Measurements from ENCODE around the gene NFATC4. TPM values are rescaled to one million over a fixed set of nuclear protein-coding genes. Genes with fewer than 3 reads are reported as not detected.

The NFATC4 gene
- total RNA-seq, 1 donor from 2014 or later: 130 TPM

GRCh38 chr14:24340606-24341005 lies 27.4 kb upstream of the NFATC4 start:
- H3K27me3 Mint-ChIP-seq: peaks cover 88% of the 10 kb centered on the region

DNA sequence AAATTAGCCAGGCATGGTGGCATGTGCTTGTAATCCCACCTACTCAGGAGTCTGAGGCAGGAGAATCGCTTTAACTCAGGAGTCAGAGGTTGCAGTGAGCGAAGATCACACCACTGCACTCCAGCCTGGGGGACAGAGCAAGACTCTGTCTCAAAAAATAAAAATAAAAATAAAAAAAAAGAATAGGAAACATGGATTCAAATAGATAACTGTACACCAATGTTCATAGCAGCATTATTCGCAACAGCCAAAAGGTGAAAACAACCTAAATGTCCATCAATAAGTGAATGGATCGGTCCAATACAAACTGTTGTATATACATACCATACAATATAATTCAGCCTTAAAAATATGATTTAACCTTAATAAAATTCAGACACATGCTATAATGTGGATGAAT lies 25.1 kb upstream of the NFATC4 start:
- TF ChIP-seq CTCF (conservative IDR thresholded peaks at IDR 0.05): no peak
- H3K4me1 Mint-ChIP-seq (ENCODE audit: unreplicated experiment): no peaks in the 10 kb centered on the region
- H3K27ac Mint-ChIP-seq: no peak overlapping the region
- H3K4me3 Mint-ChIP-seq: no peak overlapping the region
- no peaks in the 10 kb centered on the region for H3K9me3 Mint-ChIP-seq
- H3K27me3 Mint-ChIP-seq: peaks cover 80% of the 10 kb centered on the region
- no peaks in the 10 kb centered on the region for H3K36me3 Mint-ChIP-seq
- no peak for DNase-seq (ENCODE audit: extremely low spot score, unreplicated experiment)

More at GRCh38 chr14:24340606-24341005, 27.4 kb upstream of the NFATC4 start:
- H3K4me1 Mint-ChIP-seq (ENCODE audit: unreplicated experiment): no peaks in the 10 kb centered on the region
- TF ChIP-seq CTCF (conservative IDR thresholded peaks at IDR 0.05): no peak
- DNase-seq (ENCODE audit: extremely low spot score, unreplicated experiment): no peak
- H3K4me3 Mint-ChIP-seq: no peak overlapping the region
- H3K9me3 Mint-ChIP-seq: no peaks in the 10 kb centered on the region
- H3K27ac Mint-ChIP-seq: no peak overlapping the region
- no peaks in the 10 kb centered on the region for H3K36me3 Mint-ChIP-seq

DNA sequence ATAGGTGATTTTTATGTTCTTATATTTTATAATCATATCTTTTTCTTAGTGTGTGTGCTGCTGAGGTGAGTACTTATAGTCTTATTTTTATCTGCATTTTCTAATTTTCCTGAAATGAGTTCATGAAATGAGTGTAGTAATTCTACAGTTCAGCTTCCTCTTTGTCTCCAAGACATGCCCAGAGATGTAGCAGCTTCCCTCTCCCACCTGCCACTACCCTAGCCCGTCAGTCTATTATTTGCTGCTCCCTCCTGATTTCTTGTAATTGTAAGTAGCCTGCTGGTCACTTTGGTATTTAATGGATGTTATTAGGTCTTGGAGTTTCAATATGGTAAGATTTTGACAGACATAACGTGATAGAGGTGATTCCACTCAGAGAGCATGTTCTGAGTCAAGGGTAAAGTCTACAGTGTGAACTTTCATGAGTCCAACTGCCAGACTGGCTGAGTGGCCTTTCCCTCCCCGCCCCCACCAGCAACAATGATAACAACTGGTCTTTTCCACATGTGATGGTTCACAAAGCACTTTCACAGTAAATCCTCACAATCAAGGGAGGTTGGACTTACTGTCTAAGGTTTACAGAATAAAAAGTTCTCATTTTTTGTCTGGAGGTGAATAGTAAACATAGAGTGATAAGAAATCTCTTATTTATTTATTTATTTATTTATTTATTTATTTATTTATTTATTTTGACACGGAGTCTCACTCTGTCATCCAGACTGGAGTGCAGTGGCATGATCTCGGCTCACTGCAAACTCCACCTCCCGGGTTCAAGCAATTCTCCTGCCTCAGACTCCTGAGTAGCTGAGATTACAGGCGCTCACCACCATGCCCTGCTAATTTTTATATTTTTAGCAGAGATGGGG lies 24.0 kb upstream of the NFATC4 start:
- Mint-ChIP-seq H3K4me1 (ENCODE audit: unreplicated experiment) (no peaks in the 10 kb centered on the region), H3K4me3 (no peak overlapping the region), H3K27me3 (peaks cover 75% of the 10 kb centered on the region), H3K36me3 (no peaks in the 10 kb centered on the region), H3K9me3 (no peaks in the 10 kb centered on the region), H3K27ac (no peak overlapping the region)
- no peak for TF ChIP-seq CTCF (conservative IDR thresholded peaks at IDR 0.05)
- DNase-seq (ENCODE audit: extremely low spot score, unreplicated experiment): no peak

DNA sequence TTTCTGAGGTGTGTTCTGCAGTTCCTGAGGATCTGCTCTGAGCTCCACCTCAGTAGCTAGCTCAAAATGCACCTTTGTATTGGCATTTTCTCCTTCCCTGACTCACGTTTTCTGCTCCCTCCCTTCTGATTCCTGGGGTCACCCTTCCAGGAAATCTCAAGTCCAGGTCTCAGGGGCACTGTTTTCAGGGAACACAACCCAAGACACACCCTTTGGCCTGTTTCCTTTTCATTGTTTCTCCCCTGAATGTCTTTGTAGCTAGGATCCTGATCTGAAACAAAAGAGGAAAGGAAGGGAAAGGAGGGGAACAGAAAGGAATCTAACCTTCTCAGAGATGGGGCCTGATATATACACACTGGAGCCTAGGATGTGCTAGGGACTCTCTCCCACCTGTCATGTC lies 20.9 kb upstream of the NFATC4 start:
- H3K27me3 Mint-ChIP-seq: peaks cover 79% of the 10 kb centered on the region
- H3K9me3 Mint-ChIP-seq: no peaks in the 10 kb centered on the region
- H3K4me1 Mint-ChIP-seq (ENCODE audit: unreplicated experiment): no peaks in the 10 kb centered on the region
- no peaks in the 10 kb centered on the region for H3K36me3 Mint-ChIP-seq
- no peak for TF ChIP-seq CTCF (conservative IDR thresholded peaks at IDR 0.05)
- no peak overlapping the region for H3K27ac Mint-ChIP-seq
- H3K4me3 Mint-ChIP-seq: no peak overlapping the region
- DNase-seq (ENCODE audit: extremely low spot score, unreplicated experiment): no peak

DNA sequence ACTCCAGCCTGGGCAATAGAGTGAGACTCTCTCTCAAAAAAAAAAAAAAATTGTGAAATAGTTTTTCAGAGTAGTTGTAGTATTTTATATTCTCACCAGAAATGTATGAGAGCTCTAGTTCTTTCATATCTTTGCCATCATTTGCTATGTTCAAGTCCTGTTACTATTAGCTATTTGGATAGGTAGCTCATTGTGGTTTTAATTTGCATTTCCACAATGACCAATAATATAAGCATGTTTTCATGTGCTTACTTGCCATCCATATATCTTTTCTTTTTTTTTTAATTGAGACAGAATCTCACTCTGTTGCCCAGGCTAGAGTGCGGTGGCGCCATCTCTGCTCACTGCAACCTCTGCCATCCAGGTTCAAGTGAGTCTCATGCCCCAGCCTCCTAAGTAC lies 19.8 kb upstream of the NFATC4 start:
- Mint-ChIP-seq H3K9me3 (no peaks in the 10 kb centered on the region), H3K27ac (no peak overlapping the region), H3K4me1 (ENCODE audit: unreplicated experiment) (peaks cover 3% of the 10 kb centered on the region), H3K36me3 (no peaks in the 10 kb centered on the region), H3K4me3 (no peak overlapping the region), H3K27me3 (peaks cover 81% of the 10 kb centered on the region)
- no peak for DNase-seq (ENCODE audit: extremely low spot score, unreplicated experiment)
- TF ChIP-seq CTCF (conservative IDR thresholded peaks at IDR 0.05): no peak

All from type B pancreatic cell (in vitro differentiated cells).